Globus pallidus (tissue), 1 donor: ENCODE data around the gene UNCX.

Source experiments
- DNase-seq: peaks from one replicate; pipeline ENCODE4 v3.0.0-alpha.2; 2015; ENCODE audit warnings: low spot score

The UNCX gene

DNA sequence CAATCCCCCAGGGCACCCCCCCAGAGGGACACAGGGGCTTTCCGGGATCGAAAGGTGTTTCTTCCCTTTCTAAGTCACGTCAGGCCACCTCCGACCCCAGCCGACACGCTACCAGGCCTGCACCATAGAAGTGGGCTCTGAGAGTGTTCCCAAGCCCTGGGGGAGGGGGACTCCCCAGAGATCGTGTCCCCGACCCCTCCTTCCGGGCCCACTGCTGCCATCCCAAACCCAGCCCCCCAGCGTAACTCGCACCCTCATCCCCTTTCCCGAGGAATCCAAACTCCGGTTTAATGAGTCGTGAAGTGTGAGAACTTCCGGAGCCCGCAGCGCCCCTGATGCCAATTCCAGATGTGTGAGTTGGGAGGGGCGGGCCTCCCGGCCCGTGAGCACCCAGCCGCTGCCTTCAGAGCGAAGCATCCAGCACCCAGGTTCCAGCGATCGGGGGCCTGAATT is 11.3 kb downstream of the UNCX start:
- no peak for DNase-seq

DNA sequence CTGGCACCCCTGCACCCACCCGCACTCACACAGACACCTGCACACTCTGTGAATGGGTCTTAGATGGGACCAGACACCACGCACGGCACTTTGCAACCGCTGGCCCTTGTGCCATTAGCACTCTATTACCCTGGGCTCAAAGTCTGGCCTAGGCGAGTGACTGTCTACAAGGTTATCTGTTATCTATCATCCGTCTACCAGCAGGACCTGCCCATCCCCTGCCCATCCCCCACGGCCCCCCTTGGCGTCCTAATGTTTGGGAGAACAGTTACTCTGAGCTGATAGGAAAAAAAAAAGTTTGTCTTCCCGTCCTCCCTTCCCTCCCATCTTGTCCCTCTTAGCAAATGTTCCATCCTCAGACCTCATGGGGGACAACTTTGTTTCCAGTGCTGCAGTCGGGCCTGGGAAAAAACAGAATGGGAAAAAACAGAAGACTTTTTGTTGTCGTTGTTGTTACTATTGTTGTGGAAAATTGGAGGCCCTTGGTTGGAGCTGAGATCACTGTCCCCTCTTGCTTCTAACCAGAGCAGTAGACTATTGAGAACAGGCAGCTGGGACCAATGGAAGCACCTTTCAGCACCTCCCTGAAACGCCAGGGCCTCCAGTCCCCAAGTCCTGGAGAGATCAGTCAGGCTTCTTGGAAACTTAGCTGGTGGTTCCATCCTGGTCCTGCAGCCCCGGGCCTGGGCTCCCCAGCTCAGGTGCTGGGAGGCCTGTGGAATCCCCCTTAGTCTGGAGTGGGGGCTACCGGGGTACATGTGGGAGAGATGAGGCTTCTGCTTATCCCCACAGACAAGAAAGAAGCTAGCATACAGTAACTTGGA is 12.2 kb downstream of the UNCX start:
- no peak for DNase-seq

DNA sequence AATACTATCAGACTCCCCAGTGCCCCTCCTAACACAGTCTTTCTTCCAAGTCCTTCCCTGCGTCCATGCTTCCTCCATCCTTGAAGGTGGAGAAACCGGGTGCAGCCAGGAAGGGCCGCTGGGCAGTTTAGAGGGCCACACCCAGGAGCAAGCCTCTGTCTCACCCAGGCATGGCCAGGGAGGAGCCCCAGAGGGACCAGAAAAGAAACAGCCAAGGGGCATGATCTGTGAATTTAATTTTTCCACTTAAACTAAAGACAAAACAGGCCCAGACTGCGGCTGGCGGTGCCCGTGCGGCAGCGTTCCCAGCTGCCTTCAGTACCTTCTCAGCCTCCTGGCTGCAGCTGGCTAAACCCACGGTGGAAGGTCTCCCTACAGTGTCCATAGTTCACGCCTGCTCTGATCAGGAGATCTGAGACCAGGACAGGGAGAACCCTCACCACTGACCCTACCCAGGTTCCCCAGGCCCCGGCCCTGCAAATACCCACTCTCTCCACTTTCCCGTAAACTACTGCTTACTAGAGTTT is 12.9 kb downstream of the UNCX start:
- no peak for DNase-seq

DNA sequence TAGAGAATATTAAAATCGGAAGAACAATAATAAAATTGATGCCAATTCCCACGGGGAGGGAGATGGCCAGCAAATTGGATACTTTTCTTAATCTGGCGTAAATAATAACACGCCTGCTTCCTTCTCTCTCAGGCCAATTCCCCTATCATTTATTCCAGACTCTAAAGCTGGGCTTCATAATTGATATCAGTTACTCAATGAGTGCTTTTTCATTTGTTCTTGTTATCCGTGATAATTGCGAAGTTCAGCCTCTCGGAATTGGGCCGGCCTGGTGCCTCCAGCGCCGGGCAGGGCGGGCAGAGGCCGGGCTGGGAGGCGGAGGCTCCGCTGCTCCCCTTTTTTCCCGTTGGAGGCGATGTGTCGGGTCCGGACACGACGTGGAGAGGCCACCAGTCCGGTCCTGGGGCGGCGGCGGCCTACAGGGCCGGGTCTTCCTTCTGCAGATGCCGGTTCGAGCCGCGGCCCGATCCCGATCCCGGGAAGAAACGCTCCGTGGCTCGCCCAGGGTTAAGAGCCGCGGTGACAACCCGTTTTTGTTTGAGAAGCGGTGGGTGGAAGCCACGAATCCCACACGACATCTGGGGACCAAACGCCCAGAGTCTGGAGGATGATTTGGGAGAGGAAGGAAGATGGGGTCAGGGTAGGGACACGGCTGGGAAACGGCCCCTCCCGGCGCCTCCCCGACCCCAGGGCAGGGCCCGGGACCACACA is 13.6 kb downstream of the UNCX start:
- DNase-seq = no peak

DNA sequence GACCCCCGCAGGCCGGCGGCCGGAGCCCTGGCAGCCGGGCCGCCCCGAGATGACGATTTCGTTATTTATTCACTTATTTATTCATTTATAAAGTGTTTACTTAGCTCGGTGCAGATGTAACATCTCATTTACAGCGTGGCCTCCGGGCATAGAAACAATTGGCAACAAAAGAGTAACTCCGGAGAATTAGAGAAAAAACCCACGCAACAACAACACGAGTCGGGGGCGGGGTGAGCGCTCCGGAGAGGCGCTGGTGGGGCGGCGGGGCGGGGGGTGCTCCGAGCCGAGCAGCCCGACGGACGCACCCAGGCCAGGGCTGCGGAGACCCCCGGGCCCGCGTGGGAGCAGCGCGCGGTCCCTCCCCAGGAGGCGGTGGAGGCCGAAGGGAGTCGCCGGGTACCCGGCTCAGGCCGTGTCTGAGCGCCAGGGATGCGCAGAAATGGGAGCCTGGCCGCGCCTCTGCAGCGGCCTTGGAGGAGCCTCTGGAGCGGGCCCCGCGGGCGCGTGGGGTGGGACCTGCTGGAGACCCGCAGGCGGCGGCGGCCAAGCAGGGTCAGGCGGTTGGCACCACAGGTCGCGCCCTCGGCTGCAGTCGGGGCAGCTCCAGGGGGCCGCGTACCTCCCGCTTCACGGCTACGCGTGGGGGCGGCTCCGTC is 14.3 kb downstream of the UNCX start:
- no peak for DNase-seq

DNA sequence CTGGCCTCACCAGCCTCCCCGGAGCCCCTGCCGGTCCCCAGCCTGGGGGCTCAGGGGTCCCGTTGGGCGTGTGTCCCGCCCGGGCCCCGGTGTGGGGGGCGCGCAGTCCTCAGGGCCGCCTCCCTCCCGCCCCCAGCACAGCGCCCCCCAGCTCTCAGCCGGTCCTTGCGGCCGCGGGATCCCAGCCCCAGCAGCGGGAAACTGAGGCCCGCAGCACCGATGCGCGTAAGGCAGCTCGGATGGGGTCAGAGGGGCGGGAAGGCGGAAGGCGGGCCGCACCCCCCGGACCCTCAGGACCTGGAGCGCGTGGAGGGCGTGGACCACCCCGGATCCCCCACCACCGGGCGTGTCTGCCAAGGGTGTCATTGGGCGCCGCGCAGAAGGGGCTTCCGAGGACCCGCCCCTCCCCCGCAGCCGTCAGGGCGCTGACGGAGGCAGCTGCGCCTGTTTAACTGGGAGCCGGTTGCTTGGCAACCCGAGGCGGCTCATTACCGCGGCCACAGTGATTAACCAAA is 14.9 kb downstream of the UNCX start:
- no peak for DNase-seq

DNA sequence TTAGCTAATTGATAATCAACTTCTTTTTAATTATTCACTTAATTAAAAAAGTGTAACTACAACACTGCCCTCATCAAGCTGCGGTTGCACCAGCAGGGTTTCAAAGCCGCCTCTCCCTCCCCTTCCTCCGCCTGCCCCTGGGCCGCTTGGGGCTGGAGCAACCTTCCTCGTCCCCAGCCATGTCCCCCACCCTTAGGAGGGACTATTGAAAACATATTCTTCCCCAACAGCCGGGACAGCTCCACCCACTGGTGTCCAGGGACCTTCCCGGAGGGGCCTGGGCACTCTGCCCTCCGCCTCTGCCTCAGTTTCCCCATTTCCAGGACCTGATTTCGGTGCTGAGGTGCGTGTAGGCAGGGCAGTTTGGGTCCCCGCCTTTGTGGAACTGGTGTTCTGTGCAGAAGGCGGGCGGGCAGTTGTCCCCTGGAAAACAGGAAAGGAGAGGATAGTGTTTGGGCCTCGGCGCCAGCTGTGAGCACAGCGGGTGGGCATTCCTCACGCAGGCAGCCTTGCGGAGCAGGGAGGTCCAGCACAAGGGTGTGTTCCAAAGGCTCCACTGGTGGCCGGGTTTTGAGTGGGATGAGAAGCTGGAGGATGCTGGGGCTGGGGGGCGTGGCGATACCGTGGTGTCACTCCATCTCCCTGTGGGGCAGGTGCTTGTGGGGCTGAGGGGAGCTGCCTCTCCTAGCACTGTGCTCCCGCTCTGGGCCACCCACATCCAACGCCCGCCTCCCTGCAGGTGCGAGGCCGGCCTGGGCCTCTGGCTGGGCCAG is 15.7 kb downstream of the UNCX start:
- no peak for DNase-seq

DNA sequence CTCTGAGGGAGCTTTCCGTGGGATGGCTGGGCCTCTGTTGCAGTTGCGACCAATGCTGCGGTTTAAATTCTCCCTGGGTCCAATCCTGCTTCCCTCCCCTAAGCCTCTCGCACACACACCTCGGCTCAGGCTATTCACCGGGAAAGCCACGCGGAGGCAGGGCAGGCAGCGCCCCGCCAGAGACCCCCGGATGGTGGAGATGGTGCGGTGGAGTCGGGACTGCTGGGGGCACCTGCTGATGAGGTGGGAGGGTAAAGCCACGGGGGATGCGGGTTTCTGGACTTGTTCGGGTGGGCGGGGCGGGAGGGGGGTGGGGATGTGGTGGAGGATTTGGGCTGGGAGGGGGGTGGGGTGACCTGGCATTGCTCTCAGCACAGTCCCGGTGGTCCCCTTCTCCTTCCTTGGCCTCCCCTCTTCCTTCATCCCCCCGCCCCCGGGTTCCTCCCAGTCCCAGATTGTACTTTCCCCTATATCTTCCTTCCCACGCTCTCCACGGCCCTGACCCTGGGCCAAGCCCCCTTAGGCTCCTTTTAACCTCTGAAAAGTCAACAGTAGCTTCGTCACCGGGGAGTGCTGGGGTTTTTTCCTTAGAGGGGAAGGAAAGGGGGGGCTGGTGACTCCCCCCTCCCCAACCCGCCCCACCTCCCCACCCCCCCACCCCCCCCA is 16.4 kb downstream of the UNCX start:
- DNase-seq = no peak

DNA sequence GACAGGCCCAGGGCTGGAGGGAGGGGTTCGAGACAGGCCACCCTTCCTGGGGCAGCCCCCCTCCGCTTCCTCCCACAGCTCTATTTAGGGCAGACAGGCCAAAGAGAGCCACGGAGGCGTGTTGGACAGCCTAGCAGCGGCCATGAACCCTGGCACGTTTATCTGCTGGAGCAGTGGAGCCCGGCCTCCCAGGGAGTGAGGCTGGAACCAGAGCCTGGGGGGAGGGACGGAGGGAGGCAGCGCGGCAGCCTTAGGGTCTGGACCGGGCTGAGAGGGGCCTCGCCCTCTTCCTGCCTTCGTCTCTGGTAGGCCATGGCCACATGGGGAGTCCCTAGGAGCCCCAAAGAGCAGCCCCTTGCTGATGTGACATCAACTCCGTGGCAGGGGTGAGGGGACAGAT is 17.1 kb downstream of the UNCX start:
- no peak for DNase-seq

DNA sequence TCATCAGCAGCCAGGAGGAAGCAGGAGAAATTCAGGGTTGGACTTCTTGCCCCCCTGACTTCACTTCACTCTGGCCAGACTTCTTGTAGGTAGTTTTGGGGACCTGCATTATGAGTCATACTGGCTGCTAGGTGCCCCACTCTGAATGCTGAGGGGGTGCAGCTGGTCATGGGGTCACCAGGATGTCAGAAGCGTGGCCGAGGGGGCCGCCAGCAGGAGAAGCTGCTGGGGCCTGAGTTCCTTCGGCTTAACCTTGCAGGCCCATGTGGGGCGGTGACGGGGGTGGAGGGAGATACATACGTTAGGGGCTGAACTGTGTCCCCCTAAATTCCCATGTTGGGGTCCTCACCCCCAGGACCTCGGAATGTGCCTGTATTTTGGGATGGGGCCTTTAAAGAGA is 18.2 kb downstream of the UNCX start:
- no peak for DNase-seq

DNA sequence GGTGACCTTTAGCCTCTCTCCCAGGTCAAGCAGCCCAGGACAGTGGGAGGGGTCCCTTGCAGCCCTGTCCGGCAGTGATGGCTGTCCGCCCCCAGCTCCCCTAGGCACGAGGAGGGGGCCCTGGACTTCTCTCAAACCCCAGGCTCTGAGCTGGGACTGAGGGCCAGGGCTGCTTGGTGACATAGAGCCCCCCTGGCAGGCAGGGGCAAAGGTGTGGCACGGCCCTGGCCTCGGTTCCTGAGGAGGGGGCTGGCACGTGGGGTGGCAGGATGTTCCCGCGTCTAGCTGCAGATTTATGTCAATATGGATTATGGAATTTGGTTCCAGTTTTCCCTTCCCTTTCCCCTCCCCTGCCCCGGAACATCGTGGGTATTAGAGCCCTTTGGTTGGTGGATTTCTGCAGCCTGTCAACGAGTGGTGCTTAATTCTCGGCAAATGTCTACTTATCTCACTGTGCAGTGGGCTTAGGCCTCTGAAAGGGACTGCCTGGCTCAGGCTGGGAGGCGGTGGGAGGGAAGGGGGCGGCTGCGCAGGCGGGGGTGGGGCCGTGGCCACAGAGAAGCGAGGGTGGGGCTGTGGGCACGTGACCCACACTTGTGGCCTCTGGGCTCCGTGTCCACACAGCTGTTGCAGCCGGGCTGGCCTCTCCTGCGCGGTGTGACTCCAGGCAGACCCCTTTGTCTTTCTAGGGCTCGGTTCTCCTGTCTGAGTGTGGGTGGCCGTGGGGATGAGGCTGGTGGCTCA is 19.3 kb downstream of the UNCX start:
- no peak for DNase-seq

DNA sequence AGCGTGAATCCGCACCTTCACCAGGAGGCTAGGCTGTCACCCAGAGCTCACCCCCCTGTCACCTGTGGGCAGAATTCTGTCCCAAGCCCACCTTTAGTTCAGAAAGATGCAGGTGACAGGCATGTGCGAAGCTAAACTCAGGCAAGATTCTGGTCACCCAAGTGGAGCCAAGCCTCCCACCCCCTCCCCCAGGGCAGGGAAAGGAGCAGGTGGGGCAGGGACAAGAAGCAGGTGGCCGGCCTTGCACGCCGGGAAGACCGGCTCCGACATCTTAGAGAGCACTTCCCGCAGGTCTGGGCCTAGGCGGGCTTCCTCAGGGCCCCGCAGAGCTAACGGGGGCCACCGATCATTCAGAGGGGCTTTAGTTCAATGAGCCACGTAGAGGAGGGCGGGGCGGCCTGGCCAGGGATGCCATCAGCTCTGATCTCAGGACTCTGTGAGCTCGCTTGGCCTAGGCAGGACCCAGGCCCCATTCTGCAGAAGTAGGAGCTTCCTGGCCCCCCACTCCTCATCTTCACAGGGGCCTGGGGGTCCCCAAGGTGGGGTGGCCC is 19.9 kb downstream of the UNCX start:
- no peak for DNase-seq

DNA sequence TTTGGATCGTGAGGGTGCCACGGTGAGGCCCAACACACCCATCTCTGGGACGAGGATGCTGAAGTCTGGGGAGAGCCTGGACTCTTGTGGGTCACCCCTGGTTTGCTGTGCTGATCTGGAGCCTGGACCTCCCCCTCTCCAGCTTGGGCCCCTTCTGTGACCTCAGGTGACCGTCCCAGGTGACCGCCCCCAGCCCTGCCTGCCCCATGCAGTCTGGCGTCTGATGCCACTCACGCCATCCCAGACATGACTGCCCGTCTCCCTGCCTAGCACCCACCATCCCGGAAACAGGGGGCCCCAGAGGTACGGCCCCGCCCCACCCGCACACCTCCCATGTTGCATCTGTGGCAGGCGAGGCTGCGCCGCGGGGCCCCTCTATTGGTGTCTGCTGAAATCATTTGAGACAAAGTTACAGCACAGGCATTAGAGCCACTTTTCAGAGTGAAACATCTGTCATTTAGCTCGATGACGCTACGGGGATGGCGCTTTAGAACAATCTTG is 21.1 kb downstream of the UNCX start:
- DNase-seq = no peak

DNA sequence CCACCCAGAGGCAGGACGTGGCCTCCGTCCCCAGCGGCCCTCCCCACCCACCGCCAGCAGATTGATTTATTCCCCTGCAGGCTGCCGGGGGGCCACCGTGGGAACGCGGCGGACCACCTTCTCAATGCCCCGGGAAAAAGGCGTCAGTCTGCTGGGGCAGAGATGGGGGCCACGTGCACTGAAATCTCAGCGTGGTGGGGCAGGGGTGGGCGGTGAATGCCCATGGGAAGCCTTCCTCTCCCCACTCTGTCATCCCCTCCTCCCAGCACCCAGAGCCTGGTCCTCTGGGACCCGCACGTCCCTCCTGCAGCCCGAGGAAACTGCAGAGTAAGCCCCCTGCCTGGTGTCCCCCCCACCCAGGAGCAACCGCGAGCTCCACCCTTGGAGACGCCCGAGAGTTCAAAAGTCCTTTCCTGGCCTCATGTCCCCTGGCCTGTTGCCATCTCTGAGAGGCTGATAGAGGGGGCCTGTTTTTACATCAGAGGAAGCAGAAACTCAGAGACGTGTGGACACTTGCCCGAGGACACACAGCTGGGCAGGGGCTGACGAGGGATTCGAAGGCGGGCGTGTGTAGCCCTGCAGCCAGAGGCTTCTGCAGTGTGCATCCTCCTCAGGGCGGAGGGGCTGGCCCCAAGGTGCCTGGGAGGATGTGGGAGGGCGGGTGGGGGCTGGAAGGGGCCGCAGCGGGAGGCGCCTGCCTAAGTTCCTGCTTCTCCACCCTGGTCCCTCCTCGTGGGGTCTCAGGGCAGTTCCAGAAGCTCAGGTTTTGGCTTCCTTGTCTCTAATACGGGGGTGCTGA is 21.8 kb downstream of the UNCX start:
- no peak for DNase-seq

DNA sequence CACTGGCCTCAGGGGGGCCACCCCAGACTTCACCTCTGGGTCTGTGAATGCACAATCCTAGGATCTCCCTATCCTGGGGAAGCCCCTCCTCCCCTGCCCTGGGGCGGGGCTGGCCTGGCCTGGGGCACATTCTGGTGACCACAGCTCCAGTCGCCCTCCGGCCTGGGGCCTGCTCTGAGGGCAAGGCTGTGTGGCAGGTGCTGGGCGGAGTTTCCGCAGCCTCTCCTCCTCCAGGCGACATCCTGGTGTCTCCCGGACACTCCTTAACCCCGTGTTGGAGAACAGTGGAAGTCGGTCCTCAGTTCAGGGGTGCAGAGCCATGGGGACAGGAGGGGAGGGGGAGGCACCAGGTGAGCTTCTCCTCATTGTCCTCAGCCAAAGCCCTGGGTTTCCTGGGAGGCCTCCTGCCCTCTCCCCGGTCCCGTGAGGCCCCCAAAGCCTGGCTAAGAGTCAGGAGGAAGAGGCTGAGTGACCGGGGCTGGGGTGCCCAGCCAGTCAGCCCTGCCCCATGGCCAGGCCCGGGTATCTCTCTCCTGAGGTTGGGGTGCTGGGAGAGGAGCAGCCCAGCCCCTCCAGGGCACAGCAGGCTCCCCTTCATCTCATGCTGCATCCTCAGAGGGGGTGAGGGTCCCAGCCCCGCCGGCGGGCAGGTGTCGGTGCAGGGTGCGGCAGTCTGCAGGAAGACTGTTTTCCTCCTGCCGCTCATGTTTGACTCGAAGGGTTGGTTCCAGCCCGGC is 22.6 kb downstream of the UNCX start:
- DNase-seq = no peak

DNA sequence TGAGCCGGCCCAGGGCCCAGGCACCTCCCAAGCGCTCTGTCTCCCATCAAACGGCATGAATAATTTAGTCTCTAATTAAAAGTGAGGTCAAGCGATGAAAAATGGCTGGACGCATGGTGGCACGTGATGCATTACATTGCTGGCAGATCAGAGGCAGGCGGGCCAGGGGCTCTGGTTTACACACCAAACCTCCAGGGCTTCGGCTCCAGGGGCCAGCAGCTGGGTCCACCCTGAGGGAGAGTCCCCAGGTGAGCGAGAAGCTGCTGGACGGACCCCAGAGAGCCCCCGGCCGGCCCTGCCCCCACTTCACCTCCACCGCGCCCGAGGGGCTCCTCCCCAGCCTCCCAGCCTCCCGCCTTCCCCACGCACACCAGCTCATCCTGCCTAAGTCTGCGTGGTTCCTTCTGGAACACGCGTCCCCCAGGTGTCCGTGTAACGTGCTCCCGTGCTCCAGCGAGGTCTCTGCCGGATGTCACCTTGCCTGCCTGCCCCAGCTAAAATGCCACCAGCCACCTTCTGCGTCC is 23.2 kb downstream of the UNCX start:
- DNase-seq = no peak

DNA sequence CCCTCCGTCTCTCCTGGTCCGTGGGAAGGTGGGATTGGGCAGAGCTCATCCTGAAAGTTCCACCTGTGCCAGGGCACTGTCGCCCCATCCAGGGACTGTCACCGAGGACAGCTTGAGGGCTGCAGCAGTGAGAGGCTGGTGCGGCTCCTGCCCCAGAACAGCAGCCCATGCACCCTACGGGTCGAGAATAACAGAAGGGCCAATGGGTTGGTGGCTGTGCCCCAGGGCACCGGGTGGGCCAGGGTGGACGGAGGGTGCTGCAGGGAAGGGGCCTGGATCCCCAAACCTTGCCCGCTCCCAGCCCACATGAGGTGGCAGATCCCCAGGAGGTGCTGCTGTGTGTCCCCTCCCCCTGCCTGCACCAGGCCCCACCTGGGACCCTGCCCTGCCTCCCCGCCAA is 23.9 kb downstream of the UNCX start:
- no peak for DNase-seq

DNA sequence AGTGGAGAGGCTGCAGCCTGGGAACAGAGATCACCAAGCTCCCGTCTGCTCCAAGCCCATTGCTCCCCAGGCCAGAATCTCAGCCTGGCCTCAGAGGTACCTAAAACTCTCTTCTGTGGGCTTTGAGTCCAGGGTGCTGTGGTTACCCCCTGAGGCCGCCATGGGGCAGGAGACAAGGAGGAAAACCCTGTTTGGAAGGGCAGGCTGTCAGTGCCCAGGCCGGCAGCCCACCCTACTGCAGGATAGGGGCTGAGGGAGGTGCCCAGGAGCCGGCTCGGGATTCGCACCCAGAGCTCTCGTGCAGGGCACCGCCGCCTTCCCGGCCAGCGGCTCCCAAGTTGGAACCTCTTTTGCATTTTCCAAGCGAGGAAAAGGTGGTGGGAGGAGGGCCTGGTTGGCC is 24.5 kb downstream of the UNCX start:
- no peak for DNase-seq
